22Rv1 (cell line): ENCODE measurements around the gene SCGB3A2.

Experiments used
- H3K27ac ChIP-seq: fragments of 450-650 bp; 2 replicates; pipeline ENCODE4 v1.5.1; 2017
- ZFX ChIP-seq: fragments of 450-650 bp; IDR thresholded peaks from 2 replicates; pipeline ENCODE4 v1.6.1; 2017; ENCODE audit warnings: antibody characterized with exemption, borderline replicate concordance
- TF ChIP-seq, protein P1 (sequence below): fragments of 450-650 bp; IDR thresholded peaks from 2 replicates; pipeline ENCODE4 v1.5.1; 2017; ENCODE audit warnings: mild to moderate bottlenecking

The SCGB3A2 gene

DNA sequence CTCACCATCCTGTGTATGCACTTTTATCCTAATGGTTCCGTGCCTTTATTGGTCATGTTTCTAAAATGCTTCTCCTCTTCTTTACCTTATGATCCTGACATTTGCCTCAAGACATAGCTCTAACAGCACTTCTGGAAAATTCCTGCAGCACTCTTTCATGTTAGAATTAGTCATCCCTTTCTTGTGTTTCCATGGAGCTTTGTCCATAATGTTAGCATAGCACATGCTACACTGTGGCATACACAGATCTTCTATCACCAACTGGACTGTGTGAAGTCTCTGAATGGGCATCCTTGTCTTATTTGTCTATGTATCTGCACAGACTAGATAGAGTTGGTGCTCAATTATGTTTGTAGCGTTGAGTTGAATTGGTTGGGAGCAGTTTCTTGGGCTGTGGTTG is 2.0 kb downstream of the SCGB3A2 start:
- H3K27ac ChIP-seq = no peak overlapping the region
- TF ChIP-seq, protein P1, sequence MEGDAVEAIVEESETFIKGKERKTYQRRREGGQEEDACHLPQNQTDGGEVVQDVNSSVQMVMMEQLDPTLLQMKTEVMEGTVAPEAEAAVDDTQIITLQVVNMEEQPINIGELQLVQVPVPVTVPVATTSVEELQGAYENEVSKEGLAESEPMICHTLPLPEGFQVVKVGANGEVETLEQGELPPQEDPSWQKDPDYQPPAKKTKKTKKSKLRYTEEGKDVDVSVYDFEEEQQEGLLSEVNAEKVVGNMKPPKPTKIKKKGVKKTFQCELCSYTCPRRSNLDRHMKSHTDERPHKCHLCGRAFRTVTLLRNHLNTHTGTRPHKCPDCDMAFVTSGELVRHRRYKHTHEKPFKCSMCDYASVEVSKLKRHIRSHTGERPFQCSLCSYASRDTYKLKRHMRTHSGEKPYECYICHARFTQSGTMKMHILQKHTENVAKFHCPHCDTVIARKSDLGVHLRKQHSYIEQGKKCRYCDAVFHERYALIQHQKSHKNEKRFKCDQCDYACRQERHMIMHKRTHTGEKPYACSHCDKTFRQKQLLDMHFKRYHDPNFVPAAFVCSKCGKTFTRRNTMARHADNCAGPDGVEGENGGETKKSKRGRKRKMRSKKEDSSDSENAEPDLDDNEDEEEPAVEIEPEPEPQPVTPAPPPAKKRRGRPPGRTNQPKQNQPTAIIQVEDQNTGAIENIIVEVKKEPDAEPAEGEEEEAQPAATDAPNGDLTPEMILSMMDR = no peak
- no peak for TF ChIP-seq ZFX

DNA sequence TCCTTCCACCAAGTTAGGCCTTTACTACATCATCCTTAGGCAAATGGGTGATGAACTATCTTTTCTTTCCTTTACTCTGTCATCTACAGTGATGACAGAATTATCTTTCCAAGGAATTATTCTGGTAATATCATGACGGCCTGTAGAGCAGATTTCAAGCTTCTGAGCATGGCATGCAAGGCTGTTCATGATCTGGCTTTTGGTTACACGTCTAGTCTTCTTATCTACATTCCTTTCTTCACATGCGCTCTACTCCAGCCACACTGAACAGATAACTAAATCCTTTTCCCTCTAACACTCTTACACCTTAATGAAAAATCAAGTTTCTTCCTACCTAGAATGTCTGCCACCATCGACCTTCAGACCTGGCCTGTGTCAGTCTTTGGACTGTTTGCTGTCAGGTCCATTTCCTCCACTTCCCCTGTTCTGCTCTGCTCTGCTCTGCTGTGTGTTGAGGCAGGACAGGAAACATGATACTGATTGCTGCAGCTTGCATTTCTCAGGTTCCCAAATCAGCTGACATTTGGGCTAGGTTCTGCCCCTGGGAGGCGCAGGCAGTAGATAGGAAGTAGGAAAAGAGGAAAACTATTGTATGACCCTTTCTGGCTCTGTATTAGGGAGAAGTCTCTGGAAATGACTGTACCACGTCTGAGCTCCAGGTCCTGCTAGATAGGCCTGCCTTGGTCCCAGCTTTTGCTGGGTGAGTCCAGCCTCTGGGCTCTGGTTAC is 4.2 kb downstream of the SCGB3A2 start:
- no peak overlapping the region for H3K27ac ChIP-seq
- TF ChIP-seq, protein P1 = no peak
- no peak for TF ChIP-seq ZFX

DNA sequence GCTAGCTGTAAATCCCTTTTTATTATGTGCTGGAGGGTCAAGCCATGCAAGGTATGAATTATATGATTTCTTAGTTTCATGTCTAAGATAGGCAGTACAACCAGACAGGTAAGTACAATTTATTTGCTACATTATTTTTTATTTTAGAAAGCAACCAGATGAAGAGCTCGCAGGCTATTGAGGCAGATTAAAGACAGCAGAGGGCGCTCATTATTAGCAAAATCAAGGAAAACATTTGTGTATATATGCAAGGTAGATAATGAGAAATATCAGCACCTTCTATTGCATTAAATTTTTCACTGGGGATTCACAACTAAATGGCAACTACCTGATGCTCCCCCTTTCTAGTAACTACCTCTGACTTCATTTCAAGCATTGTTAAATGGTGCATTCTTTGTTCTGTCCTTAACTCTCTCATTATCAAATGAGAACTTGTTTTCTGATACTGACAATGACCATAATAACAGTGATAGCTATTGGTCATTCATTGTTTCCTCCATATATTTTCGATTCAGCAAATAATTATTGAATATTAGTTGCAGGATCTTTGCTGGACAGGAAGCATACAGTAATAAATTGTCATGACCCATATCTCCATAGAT is 8.6 kb downstream of the SCGB3A2 start:
- H3K27ac ChIP-seq = no peak overlapping the region

GRCh38 chr5:147887930-147888329 is 9.4 kb downstream of the SCGB3A2 start:
- TF ChIP-seq ZFX = no peak
- TF ChIP-seq, protein P1 = no peak
- no peak overlapping the region for H3K27ac ChIP-seq

More for the DNA sequence above, 8.6 kb downstream of the SCGB3A2 start:
- no peak for TF ChIP-seq ZFX
- TF ChIP-seq, protein P1 = peak; percentile 65

GRCh38 chr5:147892696-147893296 is 14.3 kb downstream of the SCGB3A2 start:
- TF ChIP-seq ZFX = no peak
- TF ChIP-seq, protein P1 = no peak
- peak overlapping the region; percentile 57 for H3K27ac ChIP-seq

DNA sequence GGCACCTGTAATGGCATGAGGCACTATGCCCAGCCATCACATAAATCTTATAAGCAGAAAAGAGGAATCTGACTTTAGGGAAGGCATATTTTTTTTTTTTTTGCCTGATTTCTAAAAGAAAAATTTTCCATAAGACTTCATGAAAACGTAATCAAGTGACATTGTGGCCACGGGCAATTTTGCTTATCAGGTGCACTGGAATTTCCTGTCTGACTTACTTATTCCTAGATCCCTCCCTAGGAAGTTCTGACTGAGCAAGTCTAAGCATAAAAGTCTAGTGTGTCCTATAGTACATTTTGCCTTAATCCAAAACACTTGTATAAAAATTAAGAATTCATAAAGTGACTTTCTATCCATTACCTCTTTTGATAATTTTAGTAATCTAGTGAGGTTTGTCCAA is 15.3 kb downstream of the SCGB3A2 start:
- TF ChIP-seq, protein P1 = no peak
- no peak for TF ChIP-seq ZFX
- no peak overlapping the region for H3K27ac ChIP-seq

DNA sequence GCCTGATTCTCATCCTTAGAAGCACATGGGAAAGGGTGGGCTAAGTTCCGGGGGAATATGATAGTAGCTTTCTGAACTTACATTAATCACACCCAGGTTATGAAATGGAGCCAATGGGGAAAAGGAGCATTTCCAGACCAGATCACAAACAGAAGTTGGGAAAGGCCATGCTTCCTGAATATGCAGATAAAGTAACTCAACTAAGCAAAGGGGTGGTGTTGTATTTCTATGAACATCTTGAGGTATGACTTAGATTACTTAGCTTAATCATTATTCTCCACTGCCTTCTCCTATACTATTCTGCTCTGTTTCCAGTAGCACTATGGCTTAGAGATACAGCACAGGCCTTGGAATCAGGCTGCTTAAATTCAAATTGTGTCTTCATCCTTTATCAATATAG is 17.4 kb downstream of the SCGB3A2 start:
- TF ChIP-seq, protein P1 = no peak
- TF ChIP-seq ZFX = no peak
- no peak overlapping the region for H3K27ac ChIP-seq
